ENCODE measurements around the gene LRRC36. TPM values are rescaled to one million over a fixed set of nuclear protein-coding genes. Genes with fewer than 3 reads are reported as not detected.
"Not testable (repeated sequence)": the region's sequence is repeated elsewhere in the genome, so short reads cannot be mapped to it uniquely, and the experiment has no call there.

The LRRC36 gene
- total and polyA plus RNA-seq, 3 experiments from 2014 or later = 0.28 to 0.31 TPM; not detected in 1

DNA sequence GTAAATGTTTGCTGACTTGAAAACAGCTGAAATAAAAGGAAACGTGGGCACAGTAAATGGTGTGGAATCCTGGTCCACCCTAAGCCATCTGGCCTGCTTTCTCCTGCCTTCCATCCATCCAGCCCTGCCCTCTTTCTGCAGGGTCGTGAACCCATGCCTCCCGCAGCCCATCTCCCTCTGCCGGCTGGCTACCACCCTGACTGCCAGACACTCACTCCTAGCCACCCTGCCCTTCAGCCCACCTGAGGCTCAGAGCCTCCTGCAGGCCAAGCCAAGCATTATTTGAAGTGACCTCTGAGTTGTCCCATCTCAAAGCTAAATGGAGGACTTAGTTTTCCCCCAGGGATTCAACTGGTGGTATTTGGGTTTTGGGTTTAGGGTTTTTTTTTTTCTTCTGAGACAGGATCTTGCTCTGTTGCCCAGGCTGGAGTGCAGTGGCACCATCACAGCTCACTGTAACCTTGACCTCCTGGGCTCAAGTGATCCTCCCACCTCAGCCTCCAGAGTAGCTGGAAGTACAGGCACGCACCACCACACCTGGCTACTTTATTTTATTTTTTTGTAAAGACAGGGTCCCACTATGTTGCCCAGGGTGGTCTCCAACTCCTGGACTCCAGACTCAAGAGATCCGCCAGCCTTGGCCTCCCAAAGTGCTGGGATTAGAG, 81.3 kb downstream of the LRRC36 start:
- H3K36me3 Mint-ChIP-seq = no peaks in the 10 kb centered on the region
- Histone ChIP-seq H3K36me3 (ENCODE audit: insufficient read depth, low read length) (no peaks in the 10 kb centered on the region), H3K4me3 (ENCODE audit: low read length) (no peak overlapping the region), H3K27me3 (ENCODE audit: insufficient read depth, low read length, poor library complexity, severe bottlenecking) (no peaks in the 10 kb centered on the region), H3K4me1 (ENCODE audit: insufficient read depth, low read length) (no peaks in the 10 kb centered on the region), H3K9me3 (ENCODE audit: low read length) (no peaks in the 10 kb centered on the region), H3K27ac (ENCODE audit: low read depth, low read length) (no peak overlapping the region)
- CTCF ChIA-PET = interaction anchor here (1.3 to 1.4 kb wide), 3 partner anchors 8 to 20 kb away, joined by 3 to 4 read pairs (median 3); no protein-coding TSS in a partner anchor
- H3K27me3 Mint-ChIP-seq = peaks cover 10 to 18% of the 10 kb centered on the region in 2 donors
- no peak overlapping the region for H3K4me3 Mint-ChIP-seq
- no peaks in the 10 kb centered on the region for H3K4me1 Mint-ChIP-seq
- DNase-seq = no peak
- POLR2A ChIA-PET = no interaction called here
- peak overlapping the region in 1 of 8 donors; percentile 1 for H3K27ac Mint-ChIP-seq
- H3K9me3 Mint-ChIP-seq = no peaks in the 10 kb centered on the region

DNA sequence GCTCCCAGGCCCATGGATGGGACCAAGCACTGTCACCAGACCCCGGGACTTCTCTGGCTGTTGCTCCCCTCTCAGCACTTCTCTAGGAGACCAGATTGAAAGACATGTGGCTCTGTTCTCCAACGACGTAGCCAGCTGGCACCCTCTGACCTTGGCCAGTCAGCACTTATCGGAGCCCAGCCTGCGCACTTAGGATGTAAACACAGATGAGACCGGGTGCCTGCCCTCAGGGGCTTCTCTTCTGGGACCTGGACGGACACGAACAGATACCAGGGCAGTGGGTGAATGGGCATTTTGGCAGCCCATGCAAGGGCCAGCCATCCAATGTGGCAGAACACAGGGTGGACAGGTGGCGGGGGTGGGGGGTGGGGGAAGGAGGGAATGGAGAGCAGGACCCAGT, 83.0 kb downstream of the LRRC36 start:
- POLR2A ChIA-PET = no interaction called here
- no peak overlapping the region for H3K27ac Mint-ChIP-seq

DNA sequence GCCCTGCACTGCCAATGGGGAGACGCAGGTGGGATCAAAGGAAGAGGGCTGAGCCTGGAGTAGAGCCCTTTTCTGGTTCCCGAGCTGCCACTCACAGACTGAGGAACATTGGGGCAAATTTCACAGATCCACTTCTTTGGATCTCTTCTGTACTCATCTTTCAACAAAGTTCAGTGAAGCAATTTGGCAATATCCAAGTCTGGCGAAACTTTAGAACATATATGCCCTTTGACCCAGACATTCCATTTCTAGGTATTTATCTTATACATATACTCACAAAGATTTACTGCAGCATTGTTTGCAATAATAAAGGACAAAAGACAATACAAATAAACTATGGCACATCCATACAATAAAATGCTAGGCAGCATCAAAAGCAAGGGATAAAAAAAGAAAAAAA, 84.7 kb downstream of the LRRC36 start:
- Histone ChIP-seq H3K36me3 (ENCODE audit: insufficient read depth, low read length) (no peaks in the 10 kb centered on the region), H3K27me3 (ENCODE audit: insufficient read depth, low read length, poor library complexity, severe bottlenecking) (no peaks in the 10 kb centered on the region), H3K4me1 (ENCODE audit: insufficient read depth, low read length) (peaks cover 4% of the 10 kb centered on the region), H3K27ac (ENCODE audit: low read depth, low read length) (no peak overlapping the region), H3K4me3 (ENCODE audit: low read length) (no peak overlapping the region), H3K9me3 (ENCODE audit: low read length) (no peaks in the 10 kb centered on the region)
- Mint-ChIP-seq H3K4me1 (peaks cover 2 to 13% (median 12%) of the 10 kb centered on the region in 3 donors), H3K27me3 (peaks cover 16 to 27% of the 10 kb centered on the region in 2 donors), H3K9me3 (no peaks in the 10 kb centered on the region), H3K27ac (no peak overlapping the region), H3K4me3 (no peak overlapping the region), H3K36me3 (no peaks in the 10 kb centered on the region)
- ChIA-PET POLR2A (no interaction called here), CTCF (no interaction called here)
- DNase-seq = no peak

More for the DNA sequence above, 83.0 kb downstream of the LRRC36 start:
- Mint-ChIP-seq H3K4me1 (peaks cover 0 to 8% (median 5%) of the 10 kb centered on the region in 3 donors), H3K9me3 (no peaks in the 10 kb centered on the region), H3K4me3 (no peak overlapping the region), H3K36me3 (no peaks in the 10 kb centered on the region), H3K27me3 (peaks cover 15 to 21% of the 10 kb centered on the region in 2 donors)
- H3K36me3 ChIP-seq (ENCODE audit: insufficient read depth, low read length) = no peaks in the 10 kb centered on the region
- no peaks in the 10 kb centered on the region for H3K27me3 ChIP-seq (ENCODE audit: insufficient read depth, low read length, poor library complexity, severe bottlenecking)
- CTCF ChIA-PET = no interaction called here
- no peaks in the 10 kb centered on the region for H3K9me3 ChIP-seq (ENCODE audit: low read length)
- no peak overlapping the region for H3K4me3 ChIP-seq (ENCODE audit: low read length)
- no peak overlapping the region for H3K27ac ChIP-seq (ENCODE audit: low read depth, low read length)
- H3K4me1 ChIP-seq (ENCODE audit: insufficient read depth, low read length) = no peaks in the 10 kb centered on the region
- DNase-seq = no peak

DNA sequence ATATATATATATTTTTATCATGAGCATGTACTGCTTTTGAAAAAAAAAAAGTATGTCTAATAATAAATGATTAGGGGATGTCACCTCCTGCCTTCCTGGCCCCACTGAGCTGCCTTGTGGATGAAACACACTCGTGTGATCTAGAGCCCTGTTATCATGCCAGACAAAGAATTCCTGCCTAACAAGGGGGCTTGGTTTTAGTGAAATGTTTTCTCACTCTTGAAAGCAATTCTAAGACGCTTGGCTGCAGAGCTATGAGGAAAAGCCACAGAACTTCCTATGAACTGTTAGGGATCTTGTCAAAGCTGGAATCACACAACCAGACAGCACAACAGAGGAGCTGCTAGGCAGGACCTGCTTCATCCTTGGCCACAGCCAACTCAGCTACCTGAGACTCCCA, 85.7 kb downstream of the LRRC36 start:
- H3K9me3 Mint-ChIP-seq = no peaks in the 10 kb centered on the region
- peaks cover 6 to 20% (median 18%) of the 10 kb centered on the region in 3 donors for H3K4me1 Mint-ChIP-seq
- no peaks in the 10 kb centered on the region for H3K36me3 Mint-ChIP-seq
- peaks cover 24 to 37% of the 10 kb centered on the region in 2 donors for H3K27me3 Mint-ChIP-seq
- Histone ChIP-seq H3K9me3 (ENCODE audit: low read length) (no peaks in the 10 kb centered on the region), H3K4me3 (ENCODE audit: low read length) (no peak overlapping the region), H3K36me3 (ENCODE audit: insufficient read depth, low read length) (no peaks in the 10 kb centered on the region), H3K4me1 (ENCODE audit: insufficient read depth, low read length) (peaks cover 8% of the 10 kb centered on the region), H3K27me3 (ENCODE audit: insufficient read depth, low read length, poor library complexity, severe bottlenecking) (peaks cover 6% of the 10 kb centered on the region), H3K27ac (ENCODE audit: low read depth, low read length) (no peak overlapping the region)
- POLR2A ChIA-PET = interaction anchor here (0.7 kb wide), 1 partner anchor 532 kb away, joined by 3 read pairs; no protein-coding TSS in a partner anchor
- no peak overlapping the region for H3K27ac Mint-ChIP-seq
- no peak for DNase-seq
- CTCF ChIA-PET = interaction anchor here (0.9 kb wide), 1 partner anchor 13 kb away, joined by 3 read pairs; no protein-coding TSS in a partner anchor
- H3K4me3 Mint-ChIP-seq = no peak overlapping the region

DNA sequence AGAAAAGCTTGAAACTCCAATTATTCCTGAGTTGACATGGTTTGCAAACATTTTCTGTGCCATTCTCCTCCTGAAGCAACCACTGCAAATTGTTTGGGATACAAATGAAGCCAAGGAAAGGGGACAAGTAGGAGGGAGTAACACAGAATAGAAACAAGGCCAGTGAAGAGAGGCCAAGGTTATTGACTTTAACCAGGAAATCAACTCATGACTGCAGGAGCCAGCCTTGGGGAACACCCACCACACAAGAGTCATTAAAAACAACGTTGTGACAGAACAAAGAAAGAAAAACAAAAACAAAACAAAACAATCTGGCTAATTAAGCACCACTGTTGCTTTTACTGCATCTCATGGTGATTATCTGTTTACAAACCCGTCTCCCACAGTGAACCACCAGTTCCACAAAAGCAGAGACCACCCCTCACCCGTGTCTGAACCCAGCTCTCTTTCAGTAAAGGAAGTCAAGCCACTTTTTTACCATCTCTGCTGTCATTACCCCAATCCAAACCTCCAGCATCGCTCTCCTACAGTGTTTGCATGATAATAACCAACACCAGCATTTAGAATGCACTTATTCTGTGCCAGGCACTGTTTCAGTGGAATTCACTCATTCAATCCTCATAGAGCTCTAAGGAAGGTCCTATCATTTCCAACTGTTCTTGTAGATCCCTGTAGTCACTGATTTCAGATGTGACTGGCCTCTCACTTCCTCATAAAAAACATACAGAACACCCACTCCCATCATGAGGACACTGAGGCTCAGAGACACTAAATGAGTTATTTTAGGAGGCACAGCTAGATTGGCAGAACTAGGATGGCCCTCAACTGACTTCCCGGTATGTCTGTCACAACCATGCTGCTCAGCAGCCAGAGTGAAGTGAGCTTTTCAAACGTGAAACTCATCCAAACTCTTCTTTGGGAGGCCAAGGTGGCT, 87.6 kb downstream of the LRRC36 start:
- Mint-ChIP-seq H3K27ac (peak overlapping the region in 3 of 8 donors; percentile 4 to 61 (median 28)), H3K9me3 (no peaks in the 10 kb centered on the region), H3K4me1 (peaks cover 6 to 22% (median 18%) of the 10 kb centered on the region in 3 donors), H3K27me3 (peaks cover 27 to 47% of the 10 kb centered on the region in 2 donors), H3K36me3 (no peaks in the 10 kb centered on the region), H3K4me3 (peak overlapping the region; percentile 3 to 49 (median 24))
- peaks cover 6% of the 10 kb centered on the region for H3K27me3 ChIP-seq (ENCODE audit: insufficient read depth, low read length, poor library complexity, severe bottlenecking)
- H3K36me3 ChIP-seq (ENCODE audit: insufficient read depth, low read length) = no peaks in the 10 kb centered on the region
- no peaks in the 10 kb centered on the region for H3K9me3 ChIP-seq (ENCODE audit: low read length)
- POLR2A ChIA-PET = no interaction called here
- H3K4me1 ChIP-seq (ENCODE audit: insufficient read depth, low read length) = peaks cover 8% of the 10 kb centered on the region
- no peak overlapping the region for H3K27ac ChIP-seq (ENCODE audit: low read depth, low read length)
- DNase-seq = no peak
- CTCF ChIA-PET = interaction anchor here (0.7 to 1.6 kb wide), 2 partner anchors 10 to 170 kb away, joined by 3 read pairs; no protein-coding TSS in a partner anchor
- no peak overlapping the region for H3K4me3 ChIP-seq (ENCODE audit: low read length)

DNA sequence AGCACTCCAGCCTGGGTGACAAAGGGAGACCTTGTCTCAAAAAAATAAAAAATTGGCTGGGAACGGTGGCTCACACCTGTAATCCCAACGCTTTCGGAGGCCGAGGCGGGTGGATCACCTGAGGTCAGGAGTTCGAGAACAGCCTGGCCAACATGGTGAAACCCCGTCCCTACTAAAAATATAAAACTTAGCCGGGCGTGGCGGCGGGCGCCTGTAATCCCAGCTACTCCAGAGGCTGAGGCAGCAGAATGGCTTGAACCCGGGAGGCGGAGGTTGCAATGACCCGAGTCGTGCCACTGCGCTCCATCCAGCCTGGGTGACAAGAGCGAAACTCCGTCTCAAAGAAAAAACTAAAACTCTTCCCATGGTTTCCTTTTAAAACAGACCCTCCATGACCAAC, 88.8 kb downstream of the LRRC36 start:
- H3K4me1 ChIP-seq (ENCODE audit: insufficient read depth, low read length); H3K9me3 ChIP-seq (ENCODE audit: low read length); H3K27ac ChIP-seq (ENCODE audit: low read depth, low read length); H3K4me3 ChIP-seq (ENCODE audit: low read length); H3K36me3 ChIP-seq (ENCODE audit: insufficient read depth, low read length); DNase-seq; POLR2A ChIA-PET; H3K9me3 Mint-ChIP-seq; H3K36me3 Mint-ChIP-seq; H3K27me3 ChIP-seq (ENCODE audit: insufficient read depth, low read length, poor library complexity, severe bottlenecking): not testable (repeated sequence)
- peak overlapping the region in 4 of 8 donors; percentile 20 to 33 (median 32) for H3K27ac Mint-ChIP-seq
- peaks cover 26 to 47% of the 10 kb centered on the region in 2 donors for H3K27me3 Mint-ChIP-seq
- peaks cover 6 to 22% (median 18%) of the 10 kb centered on the region in 3 donors for H3K4me1 Mint-ChIP-seq
- CTCF ChIA-PET = interaction anchor here (1.6 kb wide), 1 partner anchor 9 kb away, joined by 3 read pairs; no protein-coding TSS in a partner anchor
- peak overlapping the region in 6 of 7 donors; percentile 34 to 55 (median 50) for H3K4me3 Mint-ChIP-seq

DNA sequence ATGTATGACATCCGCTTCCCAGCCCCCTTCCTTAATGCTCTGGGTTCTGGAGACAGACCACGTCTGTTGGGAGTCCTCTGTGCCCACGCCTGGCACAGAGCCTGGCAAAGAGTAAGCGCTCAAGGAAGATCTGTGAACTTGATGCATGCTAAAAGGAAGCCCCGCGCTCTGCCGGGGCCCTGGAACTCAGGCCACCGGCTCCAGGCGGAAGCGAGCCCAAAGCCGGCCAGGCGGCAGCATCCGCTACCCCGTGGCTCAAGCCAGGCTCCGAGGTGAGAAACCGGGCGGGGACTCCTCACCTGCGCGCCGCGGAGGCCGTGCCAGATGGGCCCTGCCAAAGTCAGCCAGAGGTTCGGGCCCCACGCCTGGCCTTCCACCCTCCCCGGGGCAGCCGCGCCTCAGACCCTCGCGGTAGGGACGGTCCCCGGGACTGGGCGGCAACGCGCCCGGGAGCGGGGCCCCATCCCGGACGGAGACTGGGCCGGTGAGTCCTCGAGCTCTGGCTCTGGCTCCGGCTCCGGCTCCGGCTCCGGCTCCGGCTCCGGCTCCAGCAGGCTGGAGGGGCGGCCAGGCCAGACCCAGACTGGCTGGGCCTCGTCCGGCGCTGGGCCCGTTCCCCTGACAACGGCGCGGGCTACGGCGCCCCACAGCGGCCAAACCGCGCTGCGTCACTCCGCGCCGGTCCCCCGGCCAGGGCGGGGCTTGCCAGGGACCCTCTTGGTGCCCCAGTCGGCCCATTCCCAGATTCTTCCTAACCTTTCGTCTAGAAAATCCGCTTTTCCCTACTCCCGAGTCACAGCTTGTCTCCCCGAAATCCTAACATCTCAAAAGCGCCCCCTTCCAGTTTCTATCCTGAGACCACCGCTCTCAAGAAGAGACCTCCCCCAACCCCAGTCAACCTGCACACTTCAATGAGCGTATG, 89.5 kb downstream of the LRRC36 start, which contains the start of gene ZDHHC1:
Gene ZDHHC1 (minus strand): TSS at position 606 of the 922 bp plus-strand sequence. CDS start 8,702 bp downstream, outside the sequence.
- H3K27me3 Mint-ChIP-seq = peaks cover 23 to 43% of the 10 kb centered on the region in 2 donors
- Histone ChIP-seq H3K4me1 (ENCODE audit: insufficient read depth, low read length) (peaks cover 8% of the 10 kb centered on the region), H3K36me3 (ENCODE audit: insufficient read depth, low read length) (no peaks in the 10 kb centered on the region), H3K27me3 (ENCODE audit: insufficient read depth, low read length, poor library complexity, severe bottlenecking) (peaks cover 6% of the 10 kb centered on the region), H3K9me3 (ENCODE audit: low read length) (no peaks in the 10 kb centered on the region), H3K27ac (ENCODE audit: low read depth, low read length) (no peak within 1 kb of the TSS), H3K4me3 (ENCODE audit: low read length) (peak within 1 kb of the TSS; percentile 39)
- CTCF ChIA-PET = interaction anchor here (0.8 to 2.4 kb wide), 7 partner anchors 12 to 441 kb away, joined by 3 to 10 read pairs (median 3); no protein-coding TSS in a partner anchor
- DNase-seq = peak; percentile 25 to 56 (median 42)
- peak within 1 kb of the TSS; percentile 64 to 87 (median 78) for H3K4me3 Mint-ChIP-seq
- H3K27ac Mint-ChIP-seq = peak within 1 kb of the TSS in 6 of 8 donors; percentile 29 to 81 (median 65)
- H3K36me3 Mint-ChIP-seq = no peaks in the 10 kb centered on the region
- H3K4me1 Mint-ChIP-seq = peaks cover 6 to 22% (median 18%) of the 10 kb centered on the region in 3 donors
- POLR2A ChIA-PET = no interaction called here
- no peaks in the 10 kb centered on the region for H3K9me3 Mint-ChIP-seq
